Keratinocyte (primary cell): ENCODE results near the gene LAMA3. TPM values are rescaled to one million over a fixed set of nuclear protein-coding genes. Genes with fewer than 3 reads are reported as not detected.

Source experiments
- DNase-seq: peaks from one replicate; pipeline ENCODE4 v3.0.0-alpha.2; 2011; ENCODE audit warnings: low read depth, missing footprints, low spot score
- FAIRE-seq: peaks from 2 replicates; lab custom pipeline; 2011; peaks lifted over from hg19 to GRCh38; lab: Jason Lieb, UNC
- H2AFZ ChIP-seq: 2 replicates; pipeline ENCODE4 v1.6.0; 2012; ENCODE audit warnings: low read length, control low read depth, inconsistent platforms; ENCODE audit not compliant: control insufficient read depth
- H3K27ac ChIP-seq: 2 replicates; pipeline ENCODE4 v1.5.1; 2011; ENCODE audit warnings: low read length; ENCODE audit not compliant: control insufficient read depth, insufficient read depth
- H3K27me3 ChIP-seq: 3 replicates; pipeline ENCODE4 v1.6.0; 2011; ENCODE audit warnings: low read length; ENCODE audit not compliant: control insufficient read depth, insufficient read depth; ENCODE audit errors: extremely low read depth
- H3K36me3 ChIP-seq, 2 experiments: 2 replicates in 1 of 2; 3 replicates in 1 of 2; pipeline ENCODE4 v1.5.1; 2011; ENCODE audit warnings: low read length in 2 of 2, mild to moderate bottlenecking in 1 of 2; ENCODE audit not compliant: control insufficient read depth in 2 of 2, insufficient read depth in 2 of 2; ENCODE audit errors: extremely low read depth in 1 of 2
- H3K4me1 ChIP-seq: 3 replicates; pipeline ENCODE4 v1.5.1; 2011; ENCODE audit warnings: low read length; ENCODE audit not compliant: control insufficient read depth, insufficient read depth; ENCODE audit errors: extremely low read depth
- H3K4me2 ChIP-seq: 3 replicates; pipeline ENCODE4 v1.6.0; 2011; ENCODE audit warnings: low read depth, low read length; ENCODE audit not compliant: control insufficient read depth, insufficient read depth; ENCODE audit errors: extremely low read depth
- H3K4me3 ChIP-seq, 3 experiments: fragments of 200-600 bp in 1 of 3; sonication (generic) in 1 of 3; 2 replicates in 2 of 3; 3 replicates in 1 of 3; pipeline ENCODE4 v1.5.1; 2011 to 2016; ENCODE audit warnings: low read length in 3 of 3, mild to moderate bottlenecking in 3 of 3, control low read depth in 2 of 3, inconsistent platforms in 1 of 3, low read depth in 1 of 3, mixed read lengths in 1 of 3, mixed run types in 1 of 3, moderate library complexity in 1 of 3; ENCODE audit not compliant: control insufficient read depth in 2 of 3, insufficient read depth in 2 of 3; ENCODE audit errors: extremely low read depth in 1 of 3
- H3K79me2 ChIP-seq: 2 replicates; pipeline ENCODE4 v1.6.0; 2012; ENCODE audit warnings: low read length; ENCODE audit not compliant: control insufficient read depth, insufficient read depth
- H3K9ac ChIP-seq: 3 replicates; pipeline ENCODE4 v1.6.0; 2011; ENCODE audit warnings: low read length; ENCODE audit not compliant: control insufficient read depth, insufficient read depth; ENCODE audit errors: extremely low read depth
- H3K9me1 ChIP-seq: 3 replicates; pipeline ENCODE4 v1.6.0; 2011; ENCODE audit warnings: low read length; ENCODE audit not compliant: control insufficient read depth, insufficient read depth; ENCODE audit errors: extremely low read depth
- H3K9me3 ChIP-seq: 2 replicates; pipeline ENCODE4 v1.5.1; 2012; ENCODE audit warnings: low read depth, low read length; ENCODE audit not compliant: control insufficient read depth
- H4K20me1 ChIP-seq: 3 replicates; pipeline ENCODE4 v1.6.0; 2011; ENCODE audit warnings: low read length; ENCODE audit not compliant: control insufficient read depth, insufficient read depth; ENCODE audit errors: extremely low read depth
- CTCF ChIP-seq, 3 experiments: IDR thresholded peaks in 1 of 3; conservative IDR thresholded peaks in 1 of 3; optimal IDR thresholded peaks in 1 of 3; 2 replicates in 2 of 3; 3 replicates in 1 of 3; pipeline versions ENCODE3 to v1.5.1; 2011; ENCODE audit warnings: low read length in 3 of 3, mild to moderate bottlenecking in 3 of 3, moderate library complexity in 2 of 3, control low read depth in 1 of 3, inconsistent platforms in 1 of 3; ENCODE audit not compliant: insufficient read depth in 2 of 3; ENCODE audit errors: extremely low read depth in 1 of 3
- EZH2 ChIP-seq: IDR thresholded peaks from one replicate; pipeline ENCODE4 v1.6.1; 2012; ENCODE audit warnings: inconsistent platforms, mild to moderate bottlenecking, low read length, moderate library complexity
- dilution Hi-C: fragments of 300-500 bp; cut with MboI; formaldehyde crosslinking; loops from one replicate; pipeline ENCODE4 v1.7.0; 2020; ENCODE audit warnings: low sequenced_read_pairs; ENCODE audit not compliant: extremely low pct_ligation_motif_present
- polyA plus RNA-seq, 5 experiments: library from polyadenylated mRNA; depleted of rRNA in 3 of 5; stranded (reverse) in 3 of 5; stranded (forward) in 1 of 5; unstranded in 1 of 5; fragments of >200 nt; gene quantifications; 1 replicate in 1 of 5; 2 replicates in 3 of 5; 3 replicates in 1 of 5; pipeline versions ENCODE4 v1.2.1 to v1.2.3, GENCODE V29; 2011 to 2012; ENCODE audit warnings: missing spikeins in 2 of 5, low read depth in 1 of 5, low replicate concordance in 1 of 5

Gene LAMA3
- polyA plus RNA-seq, 1 donor (not counting 4 experiments of a cell fraction or from before 2014, with no cell fraction given), result 1,944 TPM

DNA sequence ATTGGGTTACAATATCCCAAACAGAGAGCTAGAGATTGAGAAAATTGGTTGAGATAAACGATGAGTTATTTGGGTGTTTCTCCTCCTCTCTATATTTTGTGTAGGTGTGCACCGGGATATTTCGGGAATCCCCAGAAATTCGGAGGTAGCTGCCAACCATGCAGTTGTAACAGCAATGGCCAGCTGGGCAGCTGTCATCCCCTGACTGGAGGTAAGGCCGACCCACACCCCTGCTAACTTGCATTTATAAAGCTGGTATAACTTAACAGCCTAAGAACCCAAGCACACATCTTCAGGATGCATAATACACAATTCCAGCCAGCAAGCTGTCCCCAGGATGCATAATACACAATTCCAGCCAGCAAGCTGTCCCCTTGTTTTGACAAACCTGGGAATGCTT, 200.7 kb downstream of the LAMA3 start:
- DNase-seq (no peak), FAIRE-seq (no peak)
- Histone ChIP-seq H3K9me3 (no peaks in the 10 kb centered on the region), H4K20me1 (peaks cover 12% of the 10 kb centered on the region), H3K79me2 (peaks cover 19% of the 10 kb centered on the region), H3K9me1 (no peaks in the 10 kb centered on the region), H3K36me3 (peaks cover 35 to 54% of the 10 kb centered on the region in 2 experiments), H3K4me3 (no peak overlapping the region), H3K4me2 (no peak overlapping the region), H3K4me1 (no peaks in the 10 kb centered on the region), H3K27ac (no peak overlapping the region), H2AFZ (no peak overlapping the region), H3K9ac (no peak overlapping the region), H3K27me3 (no peaks in the 10 kb centered on the region)
- TF ChIP-seq EZH2 (no peak), CTCF (optimal IDR thresholded peaks at IDR 0.05 in 1 of 3, IDR thresholded peaks at IDR 0.05 in 1 of 3, conservative IDR thresholded peaks at IDR 0.05 in 1 of 3; ENCODE audit: extremely low read depth in 1 of 3, insufficient read depth in 2 of 3, low read length in 3 of 3) (no peak)
- dilution Hi-C loops, result no loop called here

- no peaks in the 10 kb centered on the region for H3K9me3 ChIP-seq
- no peak for DNase-seq
These were observed 201.3 kb downstream of the LAMA3 start for GRCh38 chr18:23890589-23890988.

More at GRCh38 chr18:23890589-23890988, 201.3 kb downstream of the LAMA3 start:
- no peak for TF ChIP-seq EZH2
- TF ChIP-seq CTCF (optimal IDR thresholded peaks at IDR 0.05 in 1 of 3, IDR thresholded peaks at IDR 0.05 in 1 of 3, conservative IDR thresholded peaks at IDR 0.05 in 1 of 3; ENCODE audit: extremely low read depth in 1 of 3, insufficient read depth in 2 of 3, low read length in 3 of 3), result no peak
- H3K79me2 ChIP-seq, result peaks cover 18% of the 10 kb centered on the region
- H3K9ac ChIP-seq, result no peak overlapping the region
- H3K4me3 ChIP-seq, result no peak overlapping the region
- no peaks in the 10 kb centered on the region for H3K27me3 ChIP-seq
- no peak overlapping the region for H2AFZ ChIP-seq
- no peak overlapping the region for H3K27ac ChIP-seq
- no peaks in the 10 kb centered on the region for H3K9me1 ChIP-seq
- peak; percentile 72 for FAIRE-seq
- dilution Hi-C loops, result no loop called here
- peaks cover 35 to 58% of the 10 kb centered on the region in 2 experiments for H3K36me3 ChIP-seq
- H4K20me1 ChIP-seq, result peaks cover 12% of the 10 kb centered on the region
- H3K4me1 ChIP-seq, result no peaks in the 10 kb centered on the region
- H3K4me2 ChIP-seq, result no peak overlapping the region
